HEK293T (cell line): ENCODE data around the gene TMEM242.

Experiments
- ARNT ChIP-seq: fragments of 450-650 bp; IDR thresholded peaks from 2 replicates; pipeline ENCODE4 v1.6.1; 2017; ENCODE audit warnings: mild to moderate bottlenecking
- BHLHE40 ChIP-seq: fragments of 450-650 bp; IDR thresholded peaks from 2 replicates; pipeline ENCODE4 v1.6.1; 2016; ENCODE audit warnings: mild to moderate bottlenecking, moderate library complexity, borderline replicate concordance
- CTBP1 ChIP-seq: fragments of 450-650 bp; IDR thresholded peaks from 2 replicates; pipeline ENCODE4 v1.6.1; 2016; ENCODE audit warnings: borderline replicate concordance
- ELF4 ChIP-seq: fragments of 450-650 bp; IDR thresholded peaks from 2 replicates; pipeline ENCODE4 v1.6.1; 2017; ENCODE audit warnings: antibody characterized with exemption
- FOXK2 ChIP-seq: fragments of 450-650 bp; IDR thresholded peaks from 2 replicates; pipeline ENCODE4 v1.6.1; 2016; ENCODE audit warnings: mild to moderate bottlenecking
- FOXM1 ChIP-seq: fragments of 450-650 bp; IDR thresholded peaks from 2 replicates; pipeline ENCODE4 v1.6.1; 2017; ENCODE audit warnings: mild to moderate bottlenecking, borderline replicate concordance
- HDGF ChIP-seq: fragments of 450-650 bp; IDR thresholded peaks from 2 replicates; pipeline ENCODE4 v1.6.1; 2017; ENCODE audit warnings: antibody characterized with exemption, borderline replicate concordance
- LEF1 ChIP-seq: fragments of 450-650 bp; IDR thresholded peaks from 2 replicates; pipeline ENCODE4 v1.6.1; 2017; ENCODE audit warnings: mild to moderate bottlenecking, borderline replicate concordance
- NFRKB ChIP-seq: fragments of 450-650 bp; IDR thresholded peaks from 2 replicates; pipeline ENCODE4 v1.6.1; 2016; ENCODE audit warnings: mild to moderate bottlenecking, moderate library complexity
- PKNOX1 ChIP-seq: fragments of 450-650 bp; IDR thresholded peaks from 2 replicates; pipeline ENCODE4 v1.6.1; 2016
- SP1 ChIP-seq: fragments of 450-650 bp; IDR thresholded peaks from 2 replicates; pipeline ENCODE4 v1.6.1; 2017
- TARDBP ChIP-seq: fragments of 450-650 bp; IDR thresholded peaks from 2 replicates; pipeline ENCODE4 v1.6.1; 2016

GRCh38 chr6:157325069-157325805 lies 1.9 kb upstream of the TMEM242 start:
- no peak for TF ChIP-seq SP1
- no peak for TF ChIP-seq CTBP1
- TF ChIP-seq TARDBP = no peak
- TF ChIP-seq PKNOX1 = no peak
- no peak for TF ChIP-seq ARNT
- TF ChIP-seq HDGF = no peak
- TF ChIP-seq LEF1 = no peak
- TF ChIP-seq BHLHE40 = no peak
- no peak for TF ChIP-seq FOXM1
- no peak for TF ChIP-seq NFRKB
- TF ChIP-seq ELF4 = no peak
- TF ChIP-seq FOXK2 = no peak
